SK-N-SH treated with all-trans-retinoic acid at 6 μM for 48 hours (cell line): ENCODE results near the gene SLC22A23.

Experiments
- ATAC-seq: fragments of 200-7000 bp; cut with Tn5 transposase; 3 replicates; pipeline ENCODE4 v1.9.1; 2020; ENCODE audit warnings: mild to moderate bottlenecking, moderate library complexity
- ARNTL ChIP-seq: fragments of 450-650 bp; formaldehyde crosslinking; IDR thresholded peaks from 2 replicates; pipeline ENCODE4 v1.5.0; 2020; ENCODE audit warnings: low read depth, mild to moderate bottlenecking, moderate library complexity, borderline replicate concordance
- BACH2 ChIP-seq: fragments of 250-450 bp; sonication (Bioruptor Pico); IDR thresholded peaks from 2 replicates; pipeline ENCODE4 v1.9.0; 2021; ENCODE audit warnings: mild to moderate bottlenecking, borderline replicate concordance
- CREB5 ChIP-seq: fragments of 250-450 bp; sonication (Bioruptor Pico); IDR thresholded peaks from 2 replicates; pipeline ENCODE4 v1.5.1; 2020; ENCODE audit warnings: low read depth, mild to moderate bottlenecking, moderate library complexity
- CSDC2 ChIP-seq: fragments of 250-450 bp; sonication (Bioruptor Pico); IDR thresholded peaks from 2 replicates; pipeline ENCODE4 v1.5.0; 2020; ENCODE audit warnings: mild to moderate bottlenecking, moderate library complexity
- CSRNP3 ChIP-seq: fragments of 250-450 bp; sonication (Bioruptor Pico); IDR thresholded peaks from 2 replicates; pipeline ENCODE4 v1.5.1; 2021; ENCODE audit warnings: mild to moderate bottlenecking, moderate library complexity
- ESRRG ChIP-seq: fragments of 250-450 bp; sonication (Bioruptor Pico); IDR thresholded peaks from 2 replicates; pipeline ENCODE4 v1.6.1; 2021; ENCODE audit warnings: mild to moderate bottlenecking
- GLIS3 ChIP-seq: fragments of 250-450 bp; sonication (Bioruptor Pico); IDR thresholded peaks from 2 replicates; pipeline ENCODE4 v1.5.0; 2020; ENCODE audit warnings: mild to moderate bottlenecking, moderate library complexity
- ISL1 ChIP-seq: fragments of 250-450 bp; sonication (Bioruptor Pico); IDR thresholded peaks from 2 replicates; pipeline ENCODE4 v2.1.2; 2022; ENCODE audit warnings: mild to moderate bottlenecking, moderate library complexity
- OSR1 ChIP-seq: fragments of 250-450 bp; sonication (Bioruptor Pico); IDR thresholded peaks from 2 replicates; pipeline ENCODE4 v1.8.0; 2022; ENCODE audit warnings: moderate library complexity, mild to moderate bottlenecking, inconsistent platforms
- PATZ1 ChIP-seq: fragments of 250-450 bp; sonication (Bioruptor Pico); IDR thresholded peaks from 2 replicates; pipeline ENCODE4 v1.8.0; 2020; ENCODE audit warnings: mild to moderate bottlenecking, moderate library complexity, borderline replicate concordance
- SNAI2 ChIP-seq: fragments of 250-450 bp; sonication (Bioruptor Pico); IDR thresholded peaks from 2 replicates; pipeline ENCODE4 v1.5.0; 2020; ENCODE audit warnings: mild to moderate bottlenecking, moderate library complexity
- TCF4 ChIP-seq: fragments of 250-450 bp; sonication (Bioruptor Pico); IDR thresholded peaks from 2 replicates; pipeline ENCODE4 v1.8.0; 2021; ENCODE audit warnings: mild to moderate bottlenecking, moderate library complexity, borderline replicate concordance
- TSHZ2 ChIP-seq: fragments of 250-450 bp; sonication (Bioruptor Pico); IDR thresholded peaks from 2 replicates; pipeline ENCODE4 v1.5.0; 2020; ENCODE audit warnings: mild to moderate bottlenecking, moderate library complexity
- ZC3H10 ChIP-seq: fragments of 250-450 bp; sonication (Bioruptor Pico); IDR thresholded peaks from 2 replicates; pipeline ENCODE4 v1.5.1; 2021; ENCODE audit warnings: mild to moderate bottlenecking, moderate library complexity
- ZFP3 ChIP-seq: fragments of 250-450 bp; sonication (Bioruptor Pico); IDR thresholded peaks from 2 replicates; pipeline ENCODE4 v1.5.0; 2020; ENCODE audit warnings: mild to moderate bottlenecking, moderate library complexity
- ZFP30 ChIP-seq: fragments of 450-650 bp; formaldehyde crosslinking; IDR thresholded peaks from 2 replicates; pipeline ENCODE4 v1.5.0; 2022; ENCODE audit warnings: mild to moderate bottlenecking, moderate library complexity
- ZNF565 ChIP-seq: fragments of 450-650 bp; formaldehyde crosslinking; conservative IDR thresholded peaks from 2 replicates; pipeline ENCODE4 v1.5.0; 2020; ENCODE audit warnings: low read depth, mild to moderate bottlenecking, moderate library complexity
- ZNF70 ChIP-seq: fragments of 450-650 bp; formaldehyde crosslinking; IDR thresholded peaks from 2 replicates; pipeline ENCODE4 v1.5.0; 2020; ENCODE audit warnings: mild to moderate bottlenecking, moderate library complexity

Gene SLC22A23

GRCh38 chr6:3392930-3393835 is 63.7 kb downstream of the SLC22A23 start:
- no peak for ATAC-seq
- TF ChIP-seq PATZ1 (CRISPR knock-in tag) (no peak), TCF4 (CRISPR knock-in tag) (no peak), ZNF70 (CRISPR knock-in tag) (no peak), BACH2 (no peak), OSR1 (CRISPR knock-in tag) (no peak), TSHZ2 (CRISPR knock-in tag) (no peak), SNAI2 (CRISPR knock-in tag) (no peak), ZFP30 (CRISPR knock-in tag) (no peak), ARNTL (CRISPR knock-in tag) (no peak), CSRNP3 (no peak)

- ATAC-seq: no peak
- no peak for TF ChIP-seq CREB5
- TF ChIP-seq ZFP30 (CRISPR knock-in tag): no peak
- no peak for TF ChIP-seq ZC3H10 (CRISPR knock-in tag)
- no peak for TF ChIP-seq SNAI2 (CRISPR knock-in tag)
- no peak for TF ChIP-seq ZFP3 (CRISPR knock-in tag)
- no peak for TF ChIP-seq BACH2
- TF ChIP-seq GLIS3 (CRISPR knock-in tag): no peak
- TF ChIP-seq ZNF70 (CRISPR knock-in tag): no peak
- no peak for TF ChIP-seq ISL1
- no peak for TF ChIP-seq PATZ1 (CRISPR knock-in tag)
- TF ChIP-seq ZNF565 (CRISPR knock-in tag): no peak
- TF ChIP-seq ESRRG (CRISPR knock-in tag): no peak
- TF ChIP-seq OSR1 (CRISPR knock-in tag): no peak
- no peak for TF ChIP-seq CSDC2 (CRISPR knock-in tag)
- TF ChIP-seq ARNTL (CRISPR knock-in tag): no peak
- no peak for TF ChIP-seq CSRNP3
These were observed 64.9 kb downstream of the SLC22A23 start for GRCh38 chr6:3391902-3392458.
